AG04449 (cell line): ENCODE results near the gene PRICKLE3.

Experiments
- CTCF ChIA-PET: fragments of 350-600 bp; formaldehyde crosslinking; extraction: SDS; loops from one replicate; lab custom pipeline; 2021; ENCODE audit warnings: antibody characterized with exemption; lab: Yijun Ruan, JAX
- POLR2A ChIA-PET: fragments of 400-600, 350-600 bp; formaldehyde crosslinking; extraction: SDS; loops from one replicate; lab custom pipeline; 2020; ENCODE audit warnings: antibody characterized with exemption, inconsistent platforms; lab: Yijun Ruan, JAX
- DNase-seq: peaks from one replicate; pipeline ENCODE4 v3.0.0-alpha.2; 2010; ENCODE audit warnings: low read depth, low spot score
- H3K4me3 ChIP-seq: 2 replicates; pipeline ENCODE4 v1.5.1; 2011; ENCODE audit warnings: low read depth, mild to moderate bottlenecking, control low read depth, low read length
- CTCF ChIP-seq: IDR thresholded peaks from one replicate; pipeline ENCODE4 v1.5.1; 2011; ENCODE audit warnings: mild to moderate bottlenecking, moderate library complexity, low read length, control low read depth, inconsistent platforms; ENCODE audit not compliant: insufficient read depth; ENCODE audit errors: missing control alignments

Gene PRICKLE3

GRCh38 chrX:49220100-49220499 lies 33.9 kb upstream of the PRICKLE3 start:
- POLR2A ChIA-PET, result no interaction called here
- CTCF ChIA-PET, result no interaction called here
- H3K4me3 ChIP-seq, result no peak overlapping the region
- no peak for DNase-seq
- no peak for TF ChIP-seq CTCF

GRCh38 chrX:49214996-49215526 lies 28.9 kb upstream of the PRICKLE3 start:
- POLR2A ChIA-PET, result no interaction called here
- TF ChIP-seq CTCF, result no peak
- CTCF ChIA-PET, result interaction anchor here (1.2 kb wide), 1 partner anchor 22 kb away, joined by 3 read pairs; no protein-coding TSS in a partner anchor
- no peak for DNase-seq
- H3K4me3 ChIP-seq, result no peak overlapping the region

GRCh38 chrX:49214416-49214815 lies 28.2 kb upstream of the PRICKLE3 start:
- ChIA-PET CTCF (interaction anchor here (1.2 kb wide), 1 partner anchor 21 kb away, joined by 3 read pairs; no protein-coding TSS in a partner anchor), POLR2A (no interaction called here)
- no peak for TF ChIP-seq CTCF
- no peak overlapping the region for H3K4me3 ChIP-seq
- DNase-seq, result no peak

GRCh38 chrX:49212861-49213260 lies 26.7 kb upstream of the PRICKLE3 start:
- no peak overlapping the region for H3K4me3 ChIP-seq
- CTCF ChIA-PET, result no interaction called here
- no peak for TF ChIP-seq CTCF
- POLR2A ChIA-PET, result no interaction called here
- DNase-seq, result no peak

- TF ChIP-seq CTCF, result no peak
- ChIA-PET POLR2A (no interaction called here), CTCF (interaction anchor here (1.1 kb wide), 1 partner anchor 13 kb away, joined by 3 read pairs; no protein-coding TSS in a partner anchor)
- no peak overlapping the region for H3K4me3 ChIP-seq
- DNase-seq, result no peak
Measured at GRCh38 chrX:49212209-49212608, 26.0 kb upstream of the PRICKLE3 start.

GRCh38 chrX:49211074-49211473 lies 24.9 kb upstream of the PRICKLE3 start:
- CTCF ChIA-PET, result interaction anchor here (1.1 to 1.7 kb wide), 3 partner anchors 14 to 19 kb away, joined by 3 to 7 read pairs (median 3); no protein-coding TSS in a partner anchor
- H3K4me3 ChIP-seq, result no peak overlapping the region
- DNase-seq, result no peak
- POLR2A ChIA-PET, result no interaction called here
- TF ChIP-seq CTCF, result no peak
